HG03060 (cell line): ENCODE data around the gene TMEM123.
"Not testable (repeated sequence)": the region's sequence is repeated elsewhere in the genome, so short reads cannot be mapped to it uniquely, and the experiment has no call there.

Source experiments
- ATAC-seq: cut with Tn5 transposase; IDR thresholded peaks from one replicate; pipeline ENCODE4 v1.9.1; 2021; ENCODE audit warnings: low read depth, moderate number of reproducible peaks; ENCODE audit not compliant: unreplicated experiment

The TMEM123 gene

DNA sequence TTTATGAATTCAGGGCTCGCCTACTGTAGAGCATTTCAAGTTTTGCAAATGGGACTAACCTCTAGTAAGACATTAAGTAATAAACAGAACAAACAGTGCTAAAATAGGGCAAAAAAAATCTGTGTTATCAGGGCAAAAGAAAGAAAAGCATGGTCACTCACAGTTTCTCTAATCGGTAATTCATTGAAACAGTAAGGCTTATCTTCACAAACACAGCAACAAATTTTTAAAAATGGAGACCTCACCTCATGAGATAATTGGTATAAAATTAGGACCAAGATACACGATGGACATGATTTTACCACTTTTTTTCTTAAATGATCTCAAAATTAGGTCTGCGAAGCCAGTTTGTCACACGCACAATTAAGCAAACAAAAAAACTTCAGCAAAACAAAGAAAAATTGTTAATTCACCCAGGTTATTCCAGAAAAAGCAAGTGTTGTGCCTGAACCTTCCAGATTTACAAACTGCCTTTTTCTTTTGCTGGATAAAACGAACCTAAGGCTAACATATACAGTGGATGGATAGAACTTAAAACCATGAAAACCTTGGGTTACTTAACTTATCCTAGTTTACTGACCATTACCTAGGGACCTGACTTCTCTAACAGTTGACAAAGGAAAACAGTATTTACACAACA, 1.4 kb downstream of the TMEM123 start:
- ATAC-seq: no peak

DNA sequence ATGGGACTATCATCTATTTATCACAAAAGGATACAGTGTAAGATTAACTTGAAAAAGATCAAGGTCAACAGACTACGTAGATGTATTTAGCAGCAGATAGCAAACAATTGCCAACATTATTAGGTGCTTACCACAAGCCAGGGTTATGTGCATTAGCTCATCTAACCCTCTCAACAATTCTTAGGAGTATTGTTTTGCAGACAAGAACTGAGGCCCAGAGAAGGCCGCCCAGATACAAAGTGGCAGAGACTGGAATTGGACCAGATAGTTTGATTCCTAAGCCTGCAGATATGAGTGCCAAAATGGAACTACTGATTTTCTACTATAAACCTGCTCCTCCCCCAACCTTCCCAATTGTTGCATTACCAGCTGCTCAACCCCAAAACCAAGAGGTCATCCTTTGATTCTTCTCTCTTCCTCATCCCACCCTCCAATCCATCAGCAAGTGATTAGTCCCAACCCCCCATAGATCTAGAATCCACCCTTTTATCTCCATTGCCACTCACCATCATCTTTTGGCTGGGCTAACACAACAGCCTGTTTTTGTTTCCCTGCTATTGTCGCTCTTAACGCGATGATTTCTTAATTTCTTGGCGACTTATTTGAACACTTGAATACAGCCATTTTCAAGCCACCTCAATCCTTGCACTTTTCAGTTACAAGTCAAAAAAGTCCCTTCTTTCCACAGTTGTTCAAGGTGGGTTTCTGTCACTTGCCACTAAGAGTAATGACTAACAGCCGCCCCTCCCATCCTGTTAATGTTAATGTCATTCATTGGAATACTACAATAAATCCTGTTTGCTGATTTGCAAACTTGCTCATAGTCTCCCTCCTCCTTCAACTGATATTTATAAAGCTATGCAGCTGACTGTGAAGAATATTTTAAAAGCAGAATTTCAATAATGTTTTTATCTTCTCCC, 2.7 kb downstream of the TMEM123 start:
- no peak for ATAC-seq

DNA sequence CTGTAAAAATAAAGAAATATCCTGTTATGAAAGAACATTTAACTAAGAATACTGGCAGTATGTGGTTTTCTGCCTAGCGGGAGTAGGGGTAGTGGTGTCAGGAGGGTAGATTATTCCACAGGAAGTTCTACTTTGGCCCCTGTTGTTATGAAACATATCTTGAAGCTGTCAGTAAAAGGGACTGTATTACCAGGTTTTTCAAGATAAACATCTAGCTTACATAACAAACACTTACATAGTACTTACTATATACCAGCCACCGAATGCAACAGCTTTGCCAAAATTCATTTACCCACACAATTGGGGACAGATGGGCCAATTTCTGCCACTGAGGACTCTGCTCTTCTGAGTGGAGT, 3.7 kb downstream of the TMEM123 start:
- ATAC-seq: no peak

- no peak for ATAC-seq
Observed at GRCh38 chr11:102447941-102448868, 4.4 kb downstream of the TMEM123 start.

DNA sequence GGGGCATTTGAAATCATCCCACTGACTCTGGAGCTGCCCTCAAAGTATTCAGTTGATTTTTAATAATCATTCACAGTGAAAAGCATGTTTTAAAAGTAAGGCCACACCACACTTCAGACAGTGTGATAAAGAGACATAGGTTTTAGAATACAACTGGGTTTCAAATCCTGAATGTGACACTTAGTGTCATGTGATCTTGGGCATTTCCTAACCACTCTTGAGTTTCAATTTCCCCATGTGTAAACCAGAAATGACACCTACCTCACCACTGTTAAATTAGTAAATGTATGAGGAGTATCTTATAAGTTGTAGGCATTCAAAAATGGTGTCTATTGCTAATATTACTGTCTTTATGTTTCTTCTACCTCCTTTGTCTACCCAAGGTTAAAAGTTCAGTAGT, 5.4 kb downstream of the TMEM123 start:
- ATAC-seq: peak; percentile 41

GRCh38 chr11:102446606-102447005, 6.0 kb downstream of the TMEM123 start:
- ATAC-seq: no peak

- ATAC-seq: not testable (repeated sequence)
Observed at GRCh38 chr11:102444693-102445092, 7.9 kb downstream of the TMEM123 start.

- not testable (repeated sequence) for ATAC-seq
Observed at GRCh38 chr11:102444142-102444541, 8.4 kb downstream of the TMEM123 start.

- ATAC-seq: not testable (repeated sequence)
Observed at GRCh38 chr11:102439063-102439363, 13.6 kb downstream of the TMEM123 start.

DNA sequence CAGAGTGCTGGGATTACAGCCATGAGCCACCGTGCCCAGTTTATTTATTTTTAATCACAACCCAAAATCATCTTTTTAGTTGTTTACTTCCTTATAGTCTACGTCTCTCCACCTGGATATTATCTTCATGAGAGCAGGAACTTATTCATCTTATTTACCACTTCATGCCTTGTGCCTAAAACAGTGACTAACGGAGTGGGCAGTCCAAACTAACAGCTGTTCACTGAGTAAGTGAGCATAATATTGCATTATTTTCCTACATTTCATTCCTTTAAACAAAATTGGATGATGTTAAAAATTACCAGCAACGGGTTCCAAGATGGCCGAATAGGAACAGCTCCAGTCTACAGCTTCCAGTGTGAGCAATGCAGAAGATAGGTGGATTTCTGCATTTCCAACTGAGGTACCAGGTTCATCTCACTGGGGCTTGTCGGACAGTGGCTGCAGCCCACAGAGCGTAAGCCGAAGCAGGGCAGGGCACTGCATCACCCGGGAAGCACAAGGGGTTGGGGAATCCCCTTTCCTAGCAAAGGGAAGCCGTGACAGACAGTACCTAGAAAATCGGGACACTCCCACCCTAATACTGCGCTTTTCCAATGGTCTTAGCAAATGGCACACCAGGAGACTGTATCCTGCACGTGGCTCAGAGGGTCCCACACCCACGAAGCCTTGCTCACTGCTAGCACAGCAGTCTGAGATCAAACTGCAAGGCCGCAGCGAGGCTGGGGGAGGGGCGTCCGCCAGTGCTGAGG, 14.1 kb downstream of the TMEM123 start:
- ATAC-seq: no peak

- ATAC-seq: no peak
Observed at GRCh38 chr11:102437727-102438126, 14.8 kb downstream of the TMEM123 start.

DNA sequence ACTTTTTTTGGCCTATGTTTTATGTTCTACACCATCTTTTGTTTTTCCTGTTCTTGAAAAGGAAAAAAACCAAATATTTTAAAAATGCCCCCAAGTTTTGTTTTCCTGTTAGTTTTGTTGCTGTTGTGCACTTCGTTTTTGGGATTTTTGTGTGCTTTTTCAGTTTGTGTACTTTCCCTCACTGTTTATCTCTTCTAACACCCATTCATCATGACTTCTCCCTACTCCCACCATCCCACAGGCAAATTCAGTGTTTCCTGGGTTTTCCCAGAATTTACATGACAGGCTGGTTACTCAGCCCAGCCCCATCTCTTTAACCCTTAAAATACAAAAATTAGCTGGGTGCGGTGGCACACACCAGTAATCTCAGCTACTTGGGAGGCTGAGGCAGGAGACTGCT, 15.6 kb downstream of the TMEM123 start:
- ATAC-seq: no peak

- no peak for ATAC-seq
Observed at GRCh38 chr11:102436561-102436960, 16.0 kb downstream of the TMEM123 start.

- no peak for ATAC-seq
Observed at GRCh38 chr11:102435688-102436087, 16.9 kb downstream of the TMEM123 start.

DNA sequence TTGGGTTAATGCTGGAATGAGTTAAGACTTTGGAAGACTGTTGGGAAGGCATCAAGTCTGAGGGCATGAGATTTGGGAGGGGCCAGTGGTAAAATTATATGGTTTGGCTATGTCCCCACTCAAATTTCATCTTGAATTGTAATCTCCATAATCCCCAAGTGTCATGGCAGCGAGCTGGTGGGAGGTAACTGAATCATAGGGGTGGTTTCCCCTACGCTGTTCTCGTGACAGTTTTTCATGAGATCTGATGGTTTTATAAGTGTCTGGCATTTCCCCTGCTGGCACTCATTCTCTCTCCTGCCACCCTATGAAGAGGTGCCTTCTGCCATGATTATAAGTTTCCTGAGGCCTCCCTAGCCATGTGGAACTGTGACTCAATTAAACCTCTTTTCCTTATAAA, 19.0 kb downstream of the TMEM123 start:
- not testable (repeated sequence) for ATAC-seq

GRCh38 chr11:102432560-102432959, 20.0 kb downstream of the TMEM123 start:
- not testable (repeated sequence) for ATAC-seq

GRCh38 chr11:102431404-102431803, 21.2 kb downstream of the TMEM123 start:
- no peak for ATAC-seq

GRCh38 chr11:102430158-102430836, 22.3 kb downstream of the TMEM123 start:
- peak; percentile 94 for ATAC-seq

GRCh38 chr11:102429691-102430090, 22.9 kb downstream of the TMEM123 start:
- ATAC-seq: no peak

DNA sequence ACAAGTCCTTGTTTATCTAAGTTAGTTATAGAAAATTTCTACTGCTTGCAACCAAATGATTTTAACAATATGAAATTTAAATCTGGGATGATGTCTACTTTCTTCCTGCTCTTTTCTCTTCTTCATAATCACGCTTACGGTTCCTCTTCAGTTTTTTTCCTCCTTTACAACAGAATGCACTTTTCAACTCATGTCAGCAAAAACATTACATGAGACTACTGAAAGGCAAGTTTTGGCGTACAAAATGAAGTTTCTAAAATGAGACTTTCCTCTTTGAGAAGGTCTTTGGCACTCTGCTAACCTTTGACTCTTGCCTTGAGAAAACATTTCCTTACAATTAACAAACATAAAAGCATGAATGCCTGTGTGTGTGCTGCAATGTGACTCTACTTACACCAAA, 23.3 kb downstream of the TMEM123 start:
- no peak for ATAC-seq
